LoVo (cell line): ENCODE data around the gene PSMB5.

ENCODE experiments used
- DNase-seq: peaks from one replicate; pipeline ENCODE4 v3.0.0-alpha.2; 2016; ENCODE audit warnings: low spot score

Gene PSMB5

GRCh38 chr14:23058654-23059504 lies 24.2 kb upstream of the PSMB5 start:
- no peak for DNase-seq

- peak; percentile 89 for DNase-seq
Measured at GRCh38 chr14:23057757-23058653, 23.3 kb upstream of the PSMB5 start.

- peak; percentile 79 for DNase-seq
Measured at GRCh38 chr14:23056956-23057756, 22.5 kb upstream of the PSMB5 start, which contains the start of gene CDH24. Gene CDH24 (minus strand): TSS chr14:23057520. CDS start chr14:23055733, 1,787 bp downstream.

GRCh38 chr14:23056145-23056955 lies 21.6 kb upstream of the PSMB5 start:
- DNase-seq = peak; percentile 76

- DNase-seq = no peak
Measured at GRCh38 chr14:23055621-23056144, 21.0 kb upstream of the PSMB5 start.

- DNase-seq = no peak
Measured at GRCh38 chr14:23055147-23055550, 20.4 kb upstream of the PSMB5 start.

- DNase-seq = no peak
Measured at GRCh38 chr14:23054000-23054811, 19.5 kb upstream of the PSMB5 start.

GRCh38 chr14:23053426-23053825 lies 18.7 kb upstream of the PSMB5 start:
- DNase-seq = no peak

- DNase-seq = no peak
Measured at GRCh38 chr14:23052671-23053070, 18.0 kb upstream of the PSMB5 start.

- no peak for DNase-seq
Measured at GRCh38 chr14:23052182-23052623, 17.5 kb upstream of the PSMB5 start.

- no peak for DNase-seq
Measured at GRCh38 chr14:23051141-23052057, 16.7 kb upstream of the PSMB5 start.

- DNase-seq = no peak
Measured at GRCh38 chr14:23049011-23049410, 14.3 kb upstream of the PSMB5 start.

- DNase-seq = no peak
Measured at GRCh38 chr14:23047751-23048693, 13.3 kb upstream of the PSMB5 start.

GRCh38 chr14:23047034-23047634 lies 12.4 kb upstream of the PSMB5 start:
- DNase-seq = no peak

GRCh38 chr14:23045419-23046357 lies 11.0 kb upstream of the PSMB5 start:
- no peak for DNase-seq

- DNase-seq = no peak
Measured at GRCh38 chr14:23044840-23045239, 10.1 kb upstream of the PSMB5 start.
